Measurements from ENCODE around the gene PITRM1. TPM values are rescaled to one million over a fixed set of nuclear protein-coding genes. Genes with fewer than 3 reads are reported as not detected.

PITRM1 gene
- total RNA-seq, 1 experiment from 2014 or later = 34.6 TPM

DNA sequence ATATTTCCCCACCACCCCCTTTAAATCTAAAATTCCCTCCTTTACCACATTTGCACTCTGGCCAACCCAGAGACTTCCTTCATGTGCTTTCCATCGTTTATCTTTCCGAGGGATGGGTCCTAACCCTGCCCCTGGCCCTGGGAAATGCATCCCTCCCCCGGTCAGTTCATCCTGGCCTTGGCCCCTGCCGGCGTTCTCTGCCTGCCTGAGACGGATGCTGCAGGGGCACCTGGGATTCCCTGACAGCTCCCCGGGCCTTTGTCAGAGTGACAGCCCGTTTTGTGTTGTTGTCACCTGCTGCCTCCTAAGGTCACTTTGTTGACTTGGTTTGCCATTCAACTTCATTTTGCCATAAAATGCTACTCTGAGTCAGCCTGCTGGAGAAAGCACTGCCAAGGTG is 34.8 kb upstream of the PITRM1 start:
- Histone ChIP-seq H3K36me3 (replicated peaks; ENCODE audit: control insufficient read depth, insufficient read depth, low read length) (no peaks in the 10 kb centered on the region), H3K27me3 (ENCODE audit: control insufficient read depth, insufficient read depth, low read length) (no peaks in the 10 kb centered on the region; the same call in 1 of the 2 replicates), H3K4me3 (ENCODE audit: insufficient read depth, low read depth, low read length) (no peak overlapping the region)
- no peak for DNase-seq

DNA sequence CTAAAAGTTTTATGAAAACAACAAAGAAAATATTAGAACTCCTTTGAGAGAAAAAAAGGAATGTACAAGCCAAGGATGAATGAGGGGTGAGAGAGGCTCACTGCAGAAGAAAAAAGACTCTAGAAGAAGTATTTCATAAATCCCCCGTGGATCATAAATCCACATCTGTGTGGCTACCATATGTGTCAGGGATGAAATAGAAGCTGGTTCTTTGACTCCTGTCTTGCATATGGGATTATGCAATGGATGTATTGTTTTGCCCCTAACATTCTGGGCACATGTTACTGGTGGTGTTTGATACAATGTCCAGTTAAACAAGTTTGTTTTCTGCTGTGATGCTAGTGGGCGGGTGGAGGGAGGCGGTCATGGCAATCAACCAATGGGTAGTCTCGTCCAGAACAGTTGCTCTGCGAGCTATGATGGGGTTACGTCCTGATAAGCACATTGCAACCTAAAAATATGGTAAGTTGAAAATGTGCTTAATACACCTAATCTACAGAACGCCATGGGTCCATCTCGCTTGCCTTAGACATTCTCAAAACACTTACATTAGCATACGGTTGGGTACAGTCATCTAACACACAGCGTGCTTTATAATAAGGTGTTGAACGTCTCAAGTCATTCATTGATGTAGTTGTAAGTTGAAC is 34.1 kb upstream of the PITRM1 start:
- no peaks in the 10 kb centered on the region for H3K36me3 ChIP-seq (replicated peaks; ENCODE audit: control insufficient read depth, insufficient read depth, low read length)
- H3K27me3 ChIP-seq (ENCODE audit: control insufficient read depth, insufficient read depth, low read length) = no peaks in the 10 kb centered on the region; the same call in 1 of the 2 replicates
- DNase-seq = no peak
- no peak overlapping the region for H3K4me3 ChIP-seq (ENCODE audit: insufficient read depth, low read depth, low read length)

DNA sequence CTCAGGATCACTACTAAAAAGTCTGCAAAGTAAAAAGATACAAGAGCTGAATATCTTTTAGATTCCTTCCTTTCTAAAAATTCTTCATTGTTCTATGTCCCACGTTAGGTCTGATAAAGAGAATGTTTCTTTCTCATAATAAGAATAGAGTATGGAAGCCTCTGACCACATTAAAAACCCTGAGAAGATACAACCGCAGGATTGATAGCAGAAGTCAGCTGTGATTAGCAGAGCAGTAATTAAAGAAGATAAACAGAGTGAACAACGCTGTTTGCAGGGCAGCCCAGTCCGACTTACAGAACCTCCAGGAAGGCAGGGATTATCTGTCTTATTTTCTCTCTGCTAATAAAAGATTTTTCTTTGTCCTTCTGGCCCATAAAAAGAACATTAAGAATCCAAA is 31.4 kb upstream of the PITRM1 start:
- H3K4me3 ChIP-seq (ENCODE audit: insufficient read depth, low read depth, low read length) = no peak overlapping the region
- no peaks in the 10 kb centered on the region for H3K36me3 ChIP-seq (replicated peaks; ENCODE audit: control insufficient read depth, insufficient read depth, low read length)
- DNase-seq = no peak
- H3K27me3 ChIP-seq (ENCODE audit: control insufficient read depth, insufficient read depth, low read length) = no peaks in the 10 kb centered on the region

- no peaks in the 10 kb centered on the region for H3K27me3 ChIP-seq (ENCODE audit: control insufficient read depth, insufficient read depth, low read length)
Measured at GRCh38 chr10:3203016-3203811, 30.6 kb upstream of the PITRM1 start.

GRCh38 chr10:3201796-3202195 is 29.2 kb upstream of the PITRM1 start:
- Histone ChIP-seq H3K27me3 (ENCODE audit: control insufficient read depth, insufficient read depth, low read length) (peaks cover 2% of the 10 kb centered on the region; the same call in 1 of the 2 replicates), H3K36me3 (replicated peaks; ENCODE audit: control insufficient read depth, insufficient read depth, low read length) (no peaks in the 10 kb centered on the region), H3K4me3 (ENCODE audit: insufficient read depth, low read depth, low read length) (no peak overlapping the region)
- DNase-seq = no peak

More at GRCh38 chr10:3203016-3203811, 30.6 kb upstream of the PITRM1 start:
- DNase-seq = no peak
- H3K36me3 ChIP-seq (replicated peaks; ENCODE audit: control insufficient read depth, insufficient read depth, low read length) = no peaks in the 10 kb centered on the region
- H3K4me3 ChIP-seq (ENCODE audit: insufficient read depth, low read depth, low read length) = no peak overlapping the region

DNA sequence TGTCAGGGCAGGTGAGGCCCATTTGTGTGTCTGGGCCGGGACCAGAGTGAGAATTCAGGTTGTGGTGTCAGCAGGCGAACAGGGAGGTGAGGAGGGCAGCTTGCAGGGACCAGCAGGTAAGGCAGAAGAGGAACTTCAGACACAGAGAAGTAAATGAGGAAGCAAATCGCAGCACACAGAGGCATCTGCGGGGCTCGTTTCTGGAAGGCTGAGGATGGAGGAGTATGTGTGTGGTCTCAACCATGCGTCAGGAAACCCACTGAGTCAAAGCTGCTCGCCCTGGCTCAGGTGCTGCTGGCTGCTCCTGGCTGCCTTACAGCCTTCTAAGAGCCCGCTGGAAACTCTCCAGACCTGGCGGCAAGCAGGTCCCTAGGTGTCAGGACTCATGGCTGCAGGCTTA is 26.9 kb upstream of the PITRM1 start:
- H3K36me3 ChIP-seq (replicated peaks; ENCODE audit: control insufficient read depth, insufficient read depth, low read length) = no peaks in the 10 kb centered on the region
- peaks cover 2% of the 10 kb centered on the region; the same call in 1 of the 2 replicates for H3K27me3 ChIP-seq (ENCODE audit: control insufficient read depth, insufficient read depth, low read length)
- DNase-seq = no peak
- no peak overlapping the region for H3K4me3 ChIP-seq (ENCODE audit: insufficient read depth, low read depth, low read length)

DNA sequence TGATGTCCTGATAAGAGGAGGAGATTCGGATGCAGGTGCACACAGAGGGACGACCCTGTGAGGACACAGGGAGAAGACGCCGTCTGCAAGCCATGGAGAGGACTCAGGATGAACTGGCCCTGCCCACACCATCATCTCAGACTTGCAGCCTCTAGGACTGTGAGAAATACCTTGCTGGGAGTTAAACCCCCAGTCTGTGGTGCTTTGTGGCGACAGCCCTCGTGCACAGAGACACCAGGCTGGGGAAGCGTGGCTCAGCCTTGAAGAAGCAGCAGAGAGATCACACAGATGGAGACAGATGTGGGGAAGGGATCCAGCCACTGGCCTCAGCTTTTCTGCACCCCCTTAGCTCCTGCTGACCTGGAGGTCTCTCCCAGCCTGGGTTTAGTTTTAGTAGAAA is 26.3 kb upstream of the PITRM1 start:
- H3K4me3 ChIP-seq (ENCODE audit: insufficient read depth, low read depth, low read length) = no peak overlapping the region
- DNase-seq = no peak
- H3K27me3 ChIP-seq (ENCODE audit: control insufficient read depth, insufficient read depth, low read length) = peaks cover 2% of the 10 kb centered on the region; the same call in 1 of the 2 replicates
- no peaks in the 10 kb centered on the region for H3K36me3 ChIP-seq (replicated peaks; ENCODE audit: control insufficient read depth, insufficient read depth, low read length)

GRCh38 chr10:3197348-3198003 is 24.9 kb upstream of the PITRM1 start:
- DNase-seq = peak; percentile 94
- Histone ChIP-seq H3K36me3 (replicated peaks; ENCODE audit: control insufficient read depth, insufficient read depth, low read length) (no peaks in the 10 kb centered on the region), H3K27me3 (ENCODE audit: control insufficient read depth, insufficient read depth, low read length) (peaks cover 2% of the 10 kb centered on the region; the same call in 1 of the 2 replicates), H3K4me3 (ENCODE audit: insufficient read depth, low read depth, low read length) (no peak overlapping the region)

DNA sequence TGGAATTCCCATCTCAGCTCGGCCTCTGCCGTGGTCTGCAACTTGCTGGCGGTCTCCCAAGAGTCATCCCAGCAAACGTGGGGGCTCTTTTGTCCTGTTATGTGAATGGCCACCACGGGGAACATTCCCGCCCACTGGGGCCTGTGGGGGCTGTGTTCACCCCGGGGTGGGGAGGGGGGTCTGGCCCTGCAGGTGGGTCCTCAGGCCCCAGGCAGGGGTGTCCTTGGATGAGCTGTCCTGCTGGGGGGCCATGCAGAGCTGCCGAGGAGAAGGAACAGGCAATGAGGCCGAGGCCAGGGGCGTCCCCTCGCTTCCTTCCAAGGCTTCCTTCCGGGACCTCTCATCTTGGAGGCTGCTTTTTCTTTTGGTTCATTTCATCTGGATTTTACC is 24.4 kb upstream of the PITRM1 start:
- DNase-seq = no peak
- H3K4me3 ChIP-seq (ENCODE audit: insufficient read depth, low read depth, low read length) = no peak overlapping the region
- H3K36me3 ChIP-seq (replicated peaks; ENCODE audit: control insufficient read depth, insufficient read depth, low read length) = no peaks in the 10 kb centered on the region
- peaks cover 2% of the 10 kb centered on the region; the same call in 1 of the 2 replicates for H3K27me3 ChIP-seq (ENCODE audit: control insufficient read depth, insufficient read depth, low read length)

DNA sequence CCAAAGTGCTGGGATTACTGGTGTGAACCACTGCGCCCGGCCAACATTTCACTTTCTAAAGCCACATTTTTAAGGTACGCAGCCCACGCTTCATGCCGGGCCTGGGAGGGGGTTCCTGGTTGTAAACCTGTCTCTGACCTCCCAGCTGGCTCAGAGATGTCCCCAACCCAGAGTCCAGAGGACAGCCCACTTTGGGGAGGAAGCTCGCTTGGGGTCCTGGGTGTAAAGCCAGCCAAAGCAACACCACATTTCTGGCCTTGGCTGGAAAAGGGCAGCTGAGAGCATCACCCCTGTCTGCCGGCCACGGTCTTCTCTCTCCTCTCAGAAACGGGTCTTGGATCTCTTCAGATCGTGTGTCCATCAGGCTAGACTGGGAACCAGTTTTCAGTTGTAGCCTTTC is 23.9 kb upstream of the PITRM1 start:
- Histone ChIP-seq H3K27me3 (ENCODE audit: control insufficient read depth, insufficient read depth, low read length) (peaks cover 2% of the 10 kb centered on the region; the same call in 1 of the 2 replicates), H3K4me3 (ENCODE audit: insufficient read depth, low read depth, low read length) (no peak overlapping the region), H3K36me3 (replicated peaks; ENCODE audit: control insufficient read depth, insufficient read depth, low read length) (no peaks in the 10 kb centered on the region)
- DNase-seq = no peak

DNA sequence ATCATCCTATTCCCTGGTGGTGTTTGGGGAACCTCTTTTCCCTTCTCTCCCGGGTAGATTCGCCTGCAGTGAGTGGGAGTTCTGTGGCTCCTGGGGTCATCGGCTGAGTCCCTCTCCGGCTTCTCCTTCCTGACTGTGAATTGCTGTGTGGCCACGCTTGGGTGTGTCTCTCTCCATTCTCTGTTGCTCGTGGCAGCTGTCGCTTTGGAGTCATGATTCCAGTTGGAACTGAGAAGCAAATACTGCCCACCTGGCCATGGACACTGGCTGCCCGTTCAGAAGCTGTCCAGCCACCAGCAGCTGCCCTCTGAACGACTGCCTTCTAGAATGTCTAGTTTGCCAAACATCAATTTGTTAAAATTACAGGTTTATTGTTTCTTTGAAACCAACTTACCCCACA is 23.1 kb upstream of the PITRM1 start:
- Histone ChIP-seq H3K36me3 (replicated peaks; ENCODE audit: control insufficient read depth, insufficient read depth, low read length) (no peaks in the 10 kb centered on the region), H3K27me3 (ENCODE audit: control insufficient read depth, insufficient read depth, low read length) (peaks cover 2% of the 10 kb centered on the region; the same call in 1 of the 2 replicates)

GRCh38 chr10:3195286-3195685 is 22.7 kb upstream of the PITRM1 start:
- Histone ChIP-seq H3K27me3 (ENCODE audit: control insufficient read depth, insufficient read depth, low read length) (peaks cover 2% of the 10 kb centered on the region; the same call in 1 of the 2 replicates), H3K36me3 (replicated peaks; ENCODE audit: control insufficient read depth, insufficient read depth, low read length) (no peaks in the 10 kb centered on the region), H3K4me3 (ENCODE audit: insufficient read depth, low read depth, low read length) (no peak overlapping the region)
- no peak for DNase-seq

More for the DNA sequence above, 23.1 kb upstream of the PITRM1 start:
- H3K4me3 ChIP-seq (ENCODE audit: insufficient read depth, low read depth, low read length) = no peak overlapping the region
- DNase-seq = no peak

GRCh38 chr10:3194871-3195270 is 22.3 kb upstream of the PITRM1 start:
- H3K36me3 ChIP-seq (replicated peaks; ENCODE audit: control insufficient read depth, insufficient read depth, low read length) = no peaks in the 10 kb centered on the region
- DNase-seq = no peak
- no peak overlapping the region for H3K4me3 ChIP-seq (ENCODE audit: insufficient read depth, low read depth, low read length)
- peaks cover 2% of the 10 kb centered on the region; the same call in 1 of the 2 replicates for H3K27me3 ChIP-seq (ENCODE audit: control insufficient read depth, insufficient read depth, low read length)

- Histone ChIP-seq H3K4me3 (ENCODE audit: insufficient read depth, low read depth, low read length) (no peak overlapping the region), H3K36me3 (replicated peaks; ENCODE audit: control insufficient read depth, insufficient read depth, low read length) (no peaks in the 10 kb centered on the region), H3K27me3 (ENCODE audit: control insufficient read depth, insufficient read depth, low read length) (peaks cover 2% of the 10 kb centered on the region; the same call in 1 of the 2 replicates)
- no peak for DNase-seq
Measured at GRCh38 chr10:3193751-3194150, 21.2 kb upstream of the PITRM1 start.
